Skeletal muscle cell (primary cell): ENCODE measurements around the gene RLN2.

Experiments
- DNase-seq: peaks from one replicate; pipeline ENCODE4 v3.0.0-alpha.2; 2010; ENCODE audit warnings: low read depth
- H3K4me3 ChIP-seq: 2 replicates; pipeline ENCODE4 v1.5.1; 2011; ENCODE audit warnings: low read depth, mild to moderate bottlenecking, control low read depth, low read length, moderate library complexity

RLN2 gene

DNA sequence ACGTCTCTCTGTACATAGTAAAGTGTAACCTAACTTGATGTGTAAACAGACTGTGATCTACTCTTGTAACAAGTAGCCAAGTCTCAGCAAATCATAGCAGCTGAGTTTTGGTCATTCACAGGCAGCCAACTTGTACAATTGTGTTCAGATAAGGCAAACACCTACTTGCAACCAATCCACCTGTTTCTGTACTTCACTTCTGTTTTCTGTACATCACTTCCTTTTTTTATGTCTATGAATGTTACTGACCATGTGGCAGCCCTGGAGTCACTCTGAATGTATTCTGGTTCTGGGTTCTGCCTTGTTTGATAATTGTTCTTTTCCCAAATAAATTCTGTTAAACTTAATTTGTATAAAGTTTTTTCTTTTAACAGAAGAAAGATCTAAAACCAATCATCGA is 26.0 kb downstream of the RLN2 start:
- H3K4me3 ChIP-seq, result no peak overlapping the region
- DNase-seq, result no peak

DNA sequence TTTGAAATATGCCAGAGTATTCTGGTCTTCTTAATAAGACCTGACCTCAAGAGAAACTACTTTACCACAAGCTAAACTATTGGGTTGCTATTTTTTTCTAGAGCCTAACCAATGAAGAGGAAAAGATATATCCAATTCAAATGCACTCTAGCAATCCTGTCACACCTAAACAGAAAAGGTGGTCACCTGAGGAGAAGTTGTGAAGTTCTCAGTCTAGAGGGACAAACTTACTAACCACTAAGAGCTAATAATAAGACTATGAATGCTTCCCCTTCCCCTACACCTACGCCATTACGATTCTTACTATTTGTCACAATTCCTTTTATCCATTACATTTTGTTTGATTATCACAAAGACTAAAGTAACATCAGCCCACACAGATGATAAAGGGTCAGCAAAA is 29.7 kb downstream of the RLN2 start:
- H3K4me3 ChIP-seq, result no peak overlapping the region
- DNase-seq, result no peak

DNA sequence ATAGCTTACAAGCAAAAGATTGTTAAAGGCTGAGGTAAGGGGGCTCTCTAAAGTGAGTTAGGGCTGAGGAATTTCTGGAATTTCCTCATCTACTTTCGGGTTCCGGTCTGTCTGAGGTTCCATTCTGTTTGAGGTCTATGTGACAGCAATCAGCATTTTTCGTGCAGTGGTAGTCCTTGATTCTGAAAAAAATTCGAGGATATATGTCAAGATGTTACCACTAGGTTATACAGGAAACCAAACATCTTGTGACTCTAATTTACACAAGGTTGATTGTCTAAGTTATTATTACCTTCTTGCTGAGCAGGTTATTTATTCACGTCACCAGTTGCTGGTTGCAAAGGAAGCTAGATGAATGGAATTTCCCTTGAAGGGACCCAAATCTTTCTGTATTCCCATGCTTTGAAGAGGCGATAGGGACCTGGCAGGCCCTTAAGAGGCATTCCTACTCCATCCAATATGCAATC is 35.2 kb downstream of the RLN2 start:
- H3K4me3 ChIP-seq, result no peak overlapping the region
- no peak for DNase-seq

DNA sequence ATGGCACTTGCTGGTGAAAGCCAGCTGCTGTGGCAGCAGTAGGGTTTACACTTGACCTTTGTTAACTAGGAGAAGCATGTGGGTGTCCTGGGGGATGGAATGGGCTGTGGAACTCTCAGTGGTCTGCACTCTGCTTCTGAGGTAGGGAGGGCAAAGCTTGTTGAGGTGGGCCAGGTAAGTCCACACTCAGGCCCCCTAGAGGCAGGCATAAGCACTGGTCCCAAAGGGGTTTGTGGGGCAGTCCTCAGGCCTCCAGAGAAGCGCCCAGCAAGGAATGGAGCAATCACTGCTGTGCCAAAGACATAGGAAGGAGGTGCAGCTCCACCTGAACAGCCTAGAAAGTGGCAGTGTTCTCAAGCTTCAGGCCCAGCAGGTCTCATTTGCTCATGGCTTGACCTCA is 38.6 kb downstream of the RLN2 start:
- no peak for DNase-seq
- H3K4me3 ChIP-seq, result no peak overlapping the region

DNA sequence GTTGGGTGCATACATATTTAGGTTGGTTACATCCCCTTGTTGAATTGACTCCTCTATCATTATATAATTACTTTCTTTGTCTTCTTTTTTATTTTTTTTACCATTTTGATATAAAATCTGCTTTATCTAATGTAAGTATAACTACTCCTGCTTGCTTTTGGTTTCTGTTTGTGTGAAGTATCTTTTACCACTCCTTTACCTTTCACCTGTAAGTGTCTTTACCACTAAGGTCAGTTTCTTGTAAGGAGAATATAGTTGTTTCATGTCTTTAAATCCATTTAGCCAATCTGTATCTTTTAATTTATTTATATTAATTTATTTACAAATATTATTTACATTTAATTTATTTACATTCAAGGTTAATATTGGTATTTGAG is 40.3 kb downstream of the RLN2 start:
- DNase-seq, result no peak
- no peak overlapping the region for H3K4me3 ChIP-seq

DNA sequence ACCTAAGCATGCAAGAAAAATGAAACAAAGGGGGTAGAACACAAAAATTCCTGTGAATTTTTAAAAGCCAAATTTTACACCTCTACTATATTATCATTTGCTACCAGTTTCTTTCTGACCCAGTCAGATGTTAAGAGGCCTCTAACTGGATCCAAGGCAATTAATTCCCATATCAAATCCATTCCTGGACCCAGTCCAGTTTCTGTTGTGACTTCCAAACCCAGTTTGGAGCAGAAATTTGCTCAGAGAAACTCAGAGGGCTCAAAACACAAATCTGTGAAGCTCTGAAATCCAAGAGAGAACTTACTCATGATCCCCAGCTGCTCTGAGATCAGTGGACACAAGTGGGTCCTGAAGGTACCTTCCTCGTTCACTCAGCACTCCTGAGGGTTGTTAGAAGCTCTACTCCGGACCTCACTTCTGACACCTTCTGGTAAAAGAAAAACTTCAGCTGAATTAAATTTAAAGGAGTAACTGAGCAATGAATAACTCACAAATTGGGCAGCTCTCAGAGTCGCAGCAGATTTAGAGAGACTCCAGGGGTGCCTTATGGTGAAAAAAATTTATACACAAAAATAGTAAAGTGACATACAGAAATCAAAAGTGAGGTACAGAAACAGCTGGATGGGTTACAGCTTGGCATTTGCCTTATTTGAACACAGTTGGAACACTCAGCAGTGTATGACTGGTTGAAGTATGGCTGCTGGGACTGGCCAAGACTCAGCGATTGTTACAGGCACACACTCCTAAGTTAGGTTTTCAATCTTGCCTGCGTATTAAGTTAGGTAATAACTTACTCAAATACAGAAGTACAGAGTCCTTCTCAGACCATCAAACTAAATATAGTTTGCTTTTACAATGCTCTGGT is 40.9 kb downstream of the RLN2 start:
- DNase-seq, result no peak
- H3K4me3 ChIP-seq, result no peak overlapping the region
